K562 (cell line): ENCODE data around the gene APOL2. TPM values are rescaled to one million over a fixed set of nuclear protein-coding genes. Genes with fewer than 3 reads are reported as not detected.
"Not testable (repeated sequence)": the region's sequence is repeated elsewhere in the genome, so short reads cannot be mapped to it uniquely, and the experiment has no call there.

Experiments used
- ATAC-seq: fragments of 200-7000 bp; cut with Tn5 transposase; 3 replicates; pipeline ENCODE4 v1.9.1; 2020; ENCODE audit warnings: moderate library complexity
- BruUV-seq: library from RNA; stranded (reverse); fragments of 400-500 nt; replicated peaks from 2 replicates; lab custom pipeline; 2021; lab: Mats Ljungman, UMichigan
- CTCF ChIA-PET: fragments of 300-600 bp; formaldehyde crosslinking; extraction: SDS; loops from one replicate; lab custom pipeline; 2021; ENCODE audit warnings: low intra/inter-chr PET ratio; lab: Yijun Ruan, JAX
- POLR2A ChIA-PET: fragments of 300-600, 350-650 bp; sonication (Branson Sonifier 250); formaldehyde crosslinking; extraction: SDS; loops from one replicate; lab custom pipeline; 2021; ENCODE audit warnings: antibody characterized with exemption, inconsistent platforms; lab: Yijun Ruan, JAX
- DNase-seq, 4 experiments: peaks; one replicate each; pipeline versions ENCODE4 v3.0.0 to v3.0.0-alpha.2; 2011 to 2018; ENCODE audit warnings: low spot score in 3 of 4, mixed read lengths in 3 of 4; ENCODE audit errors: extremely low read depth in 1 of 4
- FAIRE-seq: peaks from 2 replicates; lab custom pipeline; 2011; peaks lifted over from hg19 to GRCh38; lab: Jason Lieb, UNC
- H2AFZ ChIP-seq: 2 replicates; pipeline ENCODE4 v1.6.0; 2011; ENCODE audit warnings: low read depth, low read length, control low read depth, inconsistent platforms
- H3K27ac ChIP-seq: fragments of 200-600 bp; 3 replicates; pipeline ENCODE4 v1.8.0; 2011; ENCODE audit warnings: low read depth, mild to moderate bottlenecking, control low read depth, inconsistent platforms, low read length, moderate library complexity, mixed read lengths; ENCODE audit errors: extremely low read depth
- H3K27me3 ChIP-seq, 2 experiments: fragments of 300-600 bp in 1 of 2; 2 replicates in 1 of 2; 3 replicates in 1 of 2; pipeline versions ENCODE4 v1.6.0 to v1.8.0; 2011; ENCODE audit warnings: inconsistent platforms in 2 of 2, low read length in 2 of 2, mild to moderate bottlenecking in 1 of 2, mixed read lengths in 1 of 2, moderate library complexity in 1 of 2; ENCODE audit not compliant: control insufficient read depth in 2 of 2, insufficient read depth in 2 of 2
- H3K36me3 ChIP-seq: fragments of 300-600 bp; 3 replicates; pipeline ENCODE4 v1.8.0; 2011; ENCODE audit warnings: mild to moderate bottlenecking, low read length, inconsistent platforms; ENCODE audit not compliant: control insufficient read depth, insufficient read depth
- H3K4me1 ChIP-seq, 2 experiments: fragments of 200-600 bp in 1 of 2; replicated peaks in 1 of 2; 2 replicates in 1 of 2; 3 replicates in 1 of 2; pipeline versions ENCODE4 v1.5.1 to v1.8.0; 2011; ENCODE audit warnings: inconsistent platforms in 2 of 2, low read length in 2 of 2, mild to moderate bottlenecking in 1 of 2, mixed read lengths in 1 of 2, moderate library complexity in 1 of 2; ENCODE audit not compliant: control insufficient read depth in 2 of 2, insufficient read depth in 2 of 2
- H3K4me2 ChIP-seq: 2 replicates; pipeline ENCODE4 v1.6.1; 2011; ENCODE audit warnings: low read length, control low read depth, inconsistent platforms, mixed read lengths; ENCODE audit not compliant: insufficient read depth
- H3K4me3 ChIP-seq: fragments of 200-600 bp; sonication (generic), shearing (Covaris generic); 2 replicates; pipeline ENCODE4 v1.5.1; 2016; ENCODE audit warnings: control low read depth, inconsistent platforms
- H3K79me2 ChIP-seq: fragments of 200-600 bp; 3 replicates; pipeline ENCODE4 v1.8.0; 2011; ENCODE audit warnings: low read length, inconsistent platforms; ENCODE audit not compliant: control insufficient read depth, insufficient read depth
- H3K9ac ChIP-seq, 2 experiments: 2 replicates each; pipeline versions ENCODE4 v1.6.0 to v1.6.1; 2011; ENCODE audit warnings: low read depth in 2 of 2, low read length in 2 of 2, control low read depth in 1 of 2, inconsistent platforms in 1 of 2, mild to moderate bottlenecking in 1 of 2, mixed read lengths in 1 of 2; ENCODE audit not compliant: insufficient read depth in 1 of 2
- H3K9me1 ChIP-seq: one replicate; pipeline ENCODE4 v1.6.0; 2011; ENCODE audit warnings: inconsistent platforms, mild to moderate bottlenecking, low read length, moderate library complexity; ENCODE audit not compliant: control insufficient read depth, insufficient read depth
- H3K9me3 ChIP-seq: replicated peaks from 2 replicates; pipeline ENCODE4 v1.5.1; 2011; ENCODE audit warnings: low read depth, low read length, inconsistent platforms; ENCODE audit not compliant: control insufficient read depth, insufficient read depth
- H4K20me1 ChIP-seq: replicated peaks from 2 replicates; pipeline ENCODE4 v1.6.1; 2011; ENCODE audit warnings: low read length, inconsistent platforms, mixed read lengths; ENCODE audit not compliant: control insufficient read depth, insufficient read depth
- RBM15 ChIP-seq: fragments of 200-400 bp; formaldehyde crosslinking; IDR thresholded peaks from 2 replicates; pipeline ENCODE4 v1.6.1; 2018; ENCODE audit warnings: mild to moderate bottlenecking, low read length, moderate library complexity; ENCODE audit not compliant: insufficient read depth
- ZNF23 ChIP-seq: fragments of 250-450 bp; sonication (Bioruptor Pico); IDR thresholded peaks from 2 replicates; pipeline ENCODE4 v1.4.0; 2020; ENCODE audit warnings: mild to moderate bottlenecking
- WGBS: fragments of 100-300 bp; shearing (Covaris generic); methylation state at CpG from one replicate; pipeline ENCODE4 v1.1.6; 2016; ENCODE audit warnings: low coverage, mixed read lengths; ENCODE audit not compliant: insufficient coverage; ENCODE audit errors: missing lambda C conversion rate; 5-methylcytosine and 5-hydroxymethylcytosine counted together
- in situ Hi-C: fragments of 300-500 bp; cut with MboI; formaldehyde crosslinking; loops from 4 replicates; pipeline ENCODE4 v1.15.0; 2018; ENCODE audit warnings: inconsistent platforms, mixed read lengths
- intact Hi-C: fragments of 100-400 bp; cut with micrococcal nuclease; formaldehyde crosslinking; loops from 2 replicates; pipeline ENCODE4 v1.14.2; 2022
- polyA plus RNA-seq, 8 experiments: library from polyadenylated mRNA; depleted of rRNA in 4 of 8; stranded (reverse) in 5 of 8; unstranded in 3 of 8; fragments of >200 nt; fragmentation: Nextera tagmentation in 2 of 8; fragmentation: Illumina TruSeq in 1 of 8; extraction: Ambion mirVana in 2 of 8; extraction: Trizol in 1 of 8; gene quantifications; 2 replicates each; pipeline versions ENCODE4 v1.2.1 to v1.2.3, GENCODE V29; 2011 to 2014; ENCODE audit warnings: inconsistent platforms in 1 of 8, missing spikeins in 1 of 8
- total RNA-seq, 7 experiments: library from RNA; depleted of rRNA in 6 of 7; stranded (reverse); fragments of >200 nt in 6 of 7; fragmentation: Illumina TruSeq in 2 of 7; extraction: Trizol in 2 of 7; gene quantifications; 2 replicates each; pipeline versions ENCODE4 v1.2.1 to v1.2.3, GENCODE V29; 2011 to 2021; ENCODE audit warnings: low replicate concordance in 1 of 7
- TF ChIP-seq, protein P1 (sequence below): fragments of 450-650 bp; IDR thresholded peaks from 2 replicates; pipeline ENCODE4 v1.6.1; 2017; ENCODE audit warnings: antibody characterized with exemption
- TF ChIP-seq, protein P2 (sequence below): fragments of 450-650 bp; conservative IDR thresholded peaks from 2 replicates; pipeline ENCODE4 v1.6.1; 2016; ENCODE audit warnings: missing genetic modification characterization, low read depth, mild to moderate bottlenecking, control low read depth, missing compliant biosample characterization

The APOL2 gene
- total and polyA plus RNA-seq, 9 of the 15 experiments (the other 6 are each of a cell fraction or from before 2014, with no cell fraction given) = 2.7 to 10.6 (median 8.9) TPM

DNA sequence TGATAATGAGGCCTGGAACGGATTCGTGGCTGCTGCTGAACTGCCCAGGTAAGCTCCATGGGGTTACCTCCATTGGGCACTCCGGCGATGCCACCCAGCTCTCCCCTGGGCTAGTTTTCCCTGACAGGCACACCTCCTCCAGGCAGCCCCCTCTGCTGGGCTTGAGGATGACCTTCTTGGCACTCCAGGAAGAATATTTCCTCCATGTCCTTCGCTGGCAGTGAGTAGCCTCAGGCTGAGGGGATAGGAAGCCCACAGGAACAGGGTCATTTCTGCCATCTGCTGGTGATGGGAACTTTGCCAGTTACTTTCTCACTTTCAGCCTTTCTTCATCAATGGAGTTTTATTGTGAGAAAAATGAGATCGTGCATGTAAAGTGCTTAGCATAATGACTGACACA is 22.3 kb upstream of the APOL2 start:
- H3K4me2 ChIP-seq, ATAC-seq, H3K4me3 ChIP-seq, CTCF ChIA-PET, H3K27me3 ChIP-seq, H3K9me1 ChIP-seq, H4K20me1 ChIP-seq, intact Hi-C loops, BruUV-seq, H3K27ac ChIP-seq, H3K9me3 ChIP-seq, H3K9ac ChIP-seq, POLR2A ChIA-PET, in situ Hi-C loops, H3K79me2 ChIP-seq, DNase-seq, H2AFZ ChIP-seq: not testable (repeated sequence)
- peak; percentile 46 for FAIRE-seq
- peaks cover 28 to 35% of the 10 kb centered on the region in 2 experiments for H3K4me1 ChIP-seq
- WGBS = 84% methylated on average over 6 of the region's 6 CpGs
- peaks cover 34% of the 10 kb centered on the region; the same call in 2 of the 3 replicates for H3K36me3 ChIP-seq

DNA sequence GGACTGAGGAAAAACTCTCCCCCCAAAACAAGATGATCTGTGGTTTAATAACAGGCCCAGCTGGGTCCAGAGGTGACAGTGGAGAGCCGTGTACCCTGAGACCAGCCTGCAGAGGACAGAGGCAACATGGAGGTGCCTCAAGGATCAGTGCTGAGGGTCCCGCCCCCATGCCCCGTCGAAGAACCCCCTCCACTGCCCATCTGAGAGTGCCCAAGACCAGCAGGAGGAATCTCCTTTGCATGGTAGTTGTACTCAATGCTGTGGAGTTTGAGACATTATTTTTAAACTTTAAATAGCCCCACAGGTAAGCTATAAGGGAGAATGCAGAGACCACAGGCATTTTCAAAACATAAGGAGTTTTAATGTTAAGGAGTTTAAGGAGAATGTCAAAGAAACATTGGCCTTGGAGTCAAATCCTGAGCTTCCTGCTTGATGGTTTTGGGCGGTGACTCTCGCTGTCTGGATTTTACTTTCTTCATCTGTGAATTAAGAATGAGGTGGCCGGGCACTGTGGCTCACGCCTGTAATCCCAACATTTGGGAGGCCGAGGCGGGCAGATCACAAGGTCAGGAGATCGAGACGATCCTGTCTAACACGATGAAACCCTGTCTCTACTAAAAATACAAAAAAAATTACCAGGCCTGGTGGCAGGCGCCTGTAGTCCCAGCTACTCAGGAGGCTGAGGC is 20.4 kb upstream of the APOL2 start:
- Histone ChIP-seq H3K79me2 (peaks cover 8% of the 10 kb centered on the region; the same call in 1 of the 3 replicates), H3K4me3 (no peak overlapping the region), H3K9me1 (no peaks in the 10 kb centered on the region), H3K27ac (no peak overlapping the region; the same call in 2 of the 3 replicates), H2AFZ (peak overlapping the region; percentile 45; the same call in 1 of the 2 replicates), H3K36me3 (peaks cover 26% of the 10 kb centered on the region; the same call in 2 of the 3 replicates), H3K4me2 (no peak overlapping the region), H3K9me3 (no peaks in the 10 kb centered on the region), H3K27me3 (no peaks in the 10 kb centered on the region), H3K9ac (peak overlapping the region in 1 of 2 experiments; percentile 31; a peak in 1 of 4 replicates), H4K20me1 (no peaks in the 10 kb centered on the region), H3K4me1 (peaks cover 33 to 42% of the 10 kb centered on the region in 2 experiments)
- FAIRE-seq (no peak), ATAC-seq (no peak; the same call in 2 of the 3 replicates), DNase-seq (no peak)
- ChIA-PET CTCF (no interaction called here), POLR2A (interaction anchor here (0.6 to 1.2 kb wide), 3 partner anchors 12 to 544 kb away, joined by 3 read pairs; partner anchors contain the start of gene APOL2)
- TF ChIP-seq, protein P1, sequence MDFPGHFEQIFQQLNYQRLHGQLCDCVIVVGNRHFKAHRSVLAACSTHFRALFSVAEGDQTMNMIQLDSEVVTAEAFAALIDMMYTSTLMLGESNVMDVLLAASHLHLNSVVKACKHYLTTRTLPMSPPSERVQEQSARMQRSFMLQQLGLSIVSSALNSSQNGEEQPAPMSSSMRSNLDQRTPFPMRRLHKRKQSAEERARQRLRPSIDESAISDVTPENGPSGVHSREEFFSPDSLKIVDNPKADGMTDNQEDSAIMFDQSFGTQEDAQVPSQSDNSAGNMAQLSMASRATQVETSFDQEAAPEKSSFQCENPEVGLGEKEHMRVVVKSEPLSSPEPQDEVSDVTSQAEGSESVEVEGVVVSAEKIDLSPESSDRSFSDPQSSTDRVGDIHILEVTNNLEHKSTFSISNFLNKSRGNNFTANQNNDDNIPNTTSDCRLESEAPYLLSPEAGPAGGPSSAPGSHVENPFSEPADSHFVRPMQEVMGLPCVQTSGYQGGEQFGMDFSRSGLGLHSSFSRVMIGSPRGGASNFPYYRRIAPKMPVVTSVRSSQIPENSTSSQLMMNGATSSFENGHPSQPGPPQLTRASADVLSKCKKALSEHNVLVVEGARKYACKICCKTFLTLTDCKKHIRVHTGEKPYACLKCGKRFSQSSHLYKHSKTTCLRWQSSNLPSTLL = no peak
- TF ChIP-seq, protein P2, sequence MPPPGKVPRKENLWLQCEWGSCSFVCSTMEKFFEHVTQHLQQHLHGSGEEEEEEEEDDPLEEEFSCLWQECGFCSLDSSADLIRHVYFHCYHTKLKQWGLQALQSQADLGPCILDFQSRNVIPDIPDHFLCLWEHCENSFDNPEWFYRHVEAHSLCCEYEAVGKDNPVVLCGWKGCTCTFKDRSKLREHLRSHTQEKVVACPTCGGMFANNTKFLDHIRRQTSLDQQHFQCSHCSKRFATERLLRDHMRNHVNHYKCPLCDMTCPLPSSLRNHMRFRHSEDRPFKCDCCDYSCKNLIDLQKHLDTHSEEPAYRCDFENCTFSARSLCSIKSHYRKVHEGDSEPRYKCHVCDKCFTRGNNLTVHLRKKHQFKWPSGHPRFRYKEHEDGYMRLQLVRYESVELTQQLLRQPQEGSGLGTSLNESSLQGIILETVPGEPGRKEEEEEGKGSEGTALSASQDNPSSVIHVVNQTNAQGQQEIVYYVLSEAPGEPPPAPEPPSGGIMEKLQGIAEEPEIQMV = no peak
- TF ChIP-seq RBM15 (no peak), ZNF23 (CRISPR knock-in tag) (no peak)
- intact Hi-C loops = no loop called here
- in situ Hi-C loops = no loop called here
- WGBS = 80% methylated on average over 11 of the region's 14 CpGs
- no TSS peak for BruUV-seq
